ENCODE measurements around the gene RHCE.
"Not testable (repeated sequence)": the region's sequence is repeated elsewhere in the genome, so short reads cannot be mapped to it uniquely, and the experiment has no call there.

The RHCE gene

GRCh38 chr1:25369241-25369640 lies 51.4 kb downstream of the RHCE start:
- Histone ChIP-seq H3K9me3 (ENCODE audit: control insufficient read depth, low read length) (no peaks in the 10 kb centered on the region), H3K27ac (ENCODE audit: low read depth, low read length, severe bottlenecking) (no peak overlapping the region), H3K36me3 (ENCODE audit: control insufficient read depth, insufficient read depth, low read length) (no peaks in the 10 kb centered on the region), H3K4me1 (ENCODE audit: control insufficient read depth, insufficient read depth, low read length, poor library complexity, severe bottlenecking) (no peaks in the 10 kb centered on the region), H3K4me3 (ENCODE audit: extremely low read depth, insufficient read depth, low read length, poor library complexity, severe bottlenecking) (no peak overlapping the region)
- WGBS, 2 experiments (ENCODE audit: insufficient coverage in 2 of 2) = 93 to 100% methylated on average over 3 of the region's 4 CpGs

GRCh38 chr1:25362634-25363559 lies 57.7 kb downstream of the RHCE start:
- peaks cover 36% of the 10 kb centered on the region for H3K36me3 ChIP-seq (ENCODE audit: control insufficient read depth, insufficient read depth, low read length)
- H3K27ac ChIP-seq (ENCODE audit: low read depth, low read length, severe bottlenecking); H3K4me3 ChIP-seq (ENCODE audit: extremely low read depth, insufficient read depth, low read length, poor library complexity, severe bottlenecking); H3K4me1 ChIP-seq (ENCODE audit: control insufficient read depth, insufficient read depth, low read length, poor library complexity, severe bottlenecking); H3K9me3 ChIP-seq (ENCODE audit: control insufficient read depth, low read length): not testable (repeated sequence)
- no CpG with 5 or more reads among the region's 17 CpGs for WGBS, 2 experiments (ENCODE audit: insufficient coverage in 2 of 2)

- Histone ChIP-seq H3K4me3 (ENCODE audit: extremely low read depth, insufficient read depth, low read length, poor library complexity, severe bottlenecking) (no peak overlapping the region), H3K27ac (ENCODE audit: low read depth, low read length, severe bottlenecking) (peak overlapping the region; percentile 2), H3K9me3 (ENCODE audit: control insufficient read depth, low read length) (no peaks in the 10 kb centered on the region), H3K4me1 (ENCODE audit: control insufficient read depth, insufficient read depth, low read length, poor library complexity, severe bottlenecking) (peaks cover 6% of the 10 kb centered on the region), H3K36me3 (ENCODE audit: control insufficient read depth, insufficient read depth, low read length) (peaks cover 40% of the 10 kb centered on the region)
- 84 to 88% methylated on average over 2 of the region's 2 CpGs for WGBS, 2 experiments (ENCODE audit: insufficient coverage in 2 of 2)
Measured at GRCh38 chr1:25361901-25362300, 58.7 kb downstream of the RHCE start.

GRCh38 chr1:25360596-25361581 lies 59.7 kb downstream of the RHCE start:
- H3K27ac ChIP-seq (ENCODE audit: low read depth, low read length, severe bottlenecking) = peak overlapping the region; percentile 2
- no peak overlapping the region for H3K4me3 ChIP-seq (ENCODE audit: extremely low read depth, insufficient read depth, low read length, poor library complexity, severe bottlenecking)
- peaks cover 51% of the 10 kb centered on the region for H3K36me3 ChIP-seq (ENCODE audit: control insufficient read depth, insufficient read depth, low read length)

GRCh38 chr1:25356848-25357247 lies 63.8 kb downstream of the RHCE start:
- no peaks in the 10 kb centered on the region for H3K9me3 ChIP-seq (ENCODE audit: control insufficient read depth, low read length)
- WGBS, 2 experiments (ENCODE audit: insufficient coverage in 2 of 2) = no CpG with 5 or more reads among the region's 1 CpG
- H3K36me3 ChIP-seq (ENCODE audit: control insufficient read depth, insufficient read depth, low read length) = peaks cover 82% of the 10 kb centered on the region
- peaks cover 6% of the 10 kb centered on the region for H3K4me1 ChIP-seq (ENCODE audit: control insufficient read depth, insufficient read depth, low read length, poor library complexity, severe bottlenecking)
- H3K4me3 ChIP-seq (ENCODE audit: extremely low read depth, insufficient read depth, low read length, poor library complexity, severe bottlenecking) = no peak overlapping the region
- H3K27ac ChIP-seq (ENCODE audit: low read depth, low read length, severe bottlenecking) = no peak overlapping the region

More at GRCh38 chr1:25360596-25361581, 59.7 kb downstream of the RHCE start:
- 82 to 88% methylated on average over 1 to 5 of the region's 7 CpGs for WGBS, 2 experiments (ENCODE audit: insufficient coverage in 2 of 2)
- peaks cover 6% of the 10 kb centered on the region for H3K4me1 ChIP-seq (ENCODE audit: control insufficient read depth, insufficient read depth, low read length, poor library complexity, severe bottlenecking)
- no peaks in the 10 kb centered on the region for H3K9me3 ChIP-seq (ENCODE audit: control insufficient read depth, low read length)

- H3K4me1 ChIP-seq (ENCODE audit: control insufficient read depth, insufficient read depth, low read length, poor library complexity, severe bottlenecking) = peaks cover 3% of the 10 kb centered on the region
Measured at GRCh38 chr1:25356441-25356840, 64.2 kb downstream of the RHCE start.

GRCh38 chr1:25355841-25356395 lies 64.7 kb downstream of the RHCE start:
- Histone ChIP-seq H3K4me3 (ENCODE audit: extremely low read depth, insufficient read depth, low read length, poor library complexity, severe bottlenecking) (no peak overlapping the region), H3K27ac (ENCODE audit: low read depth, low read length, severe bottlenecking) (no peak overlapping the region), H3K4me1 (ENCODE audit: control insufficient read depth, insufficient read depth, low read length, poor library complexity, severe bottlenecking) (no peaks in the 10 kb centered on the region), H3K9me3 (ENCODE audit: control insufficient read depth, low read length) (no peaks in the 10 kb centered on the region), H3K36me3 (ENCODE audit: control insufficient read depth, insufficient read depth, low read length) (peaks cover 80% of the 10 kb centered on the region)
- WGBS, 2 experiments (ENCODE audit: insufficient coverage in 2 of 2) = 94 to 96% methylated on average over 5 to 6 of the region's 6 CpGs

More at GRCh38 chr1:25356441-25356840, 64.2 kb downstream of the RHCE start:
- Histone ChIP-seq H3K4me3 (ENCODE audit: extremely low read depth, insufficient read depth, low read length, poor library complexity, severe bottlenecking) (no peak overlapping the region), H3K27ac (ENCODE audit: low read depth, low read length, severe bottlenecking) (no peak overlapping the region), H3K9me3 (ENCODE audit: control insufficient read depth, low read length) (no peaks in the 10 kb centered on the region), H3K36me3 (ENCODE audit: control insufficient read depth, insufficient read depth, low read length) (peaks cover 80% of the 10 kb centered on the region)

GRCh38 chr1:25349606-25350005 lies 71.0 kb downstream of the RHCE start:
- WGBS, 2 experiments (ENCODE audit: insufficient coverage in 2 of 2) = 100% methylated on average over 1 of the region's 3 CpGs
- peaks cover 82% of the 10 kb centered on the region for H3K36me3 ChIP-seq (ENCODE audit: control insufficient read depth, insufficient read depth, low read length)
- H3K27ac ChIP-seq (ENCODE audit: low read depth, low read length, severe bottlenecking) = no peak overlapping the region
- H3K9me3 ChIP-seq (ENCODE audit: control insufficient read depth, low read length) = no peaks in the 10 kb centered on the region
- H3K4me1 ChIP-seq (ENCODE audit: control insufficient read depth, insufficient read depth, low read length, poor library complexity, severe bottlenecking) = no peaks in the 10 kb centered on the region
- no peak overlapping the region for H3K4me3 ChIP-seq (ENCODE audit: extremely low read depth, insufficient read depth, low read length, poor library complexity, severe bottlenecking)

GRCh38 chr1:25347556-25347955 lies 73.1 kb downstream of the RHCE start:
- 89 to 91% methylated on average over 1 of the region's 2 CpGs for WGBS, 2 experiments (ENCODE audit: insufficient coverage in 2 of 2)
- H3K9me3 ChIP-seq (ENCODE audit: control insufficient read depth, low read length) = no peaks in the 10 kb centered on the region
- H3K36me3 ChIP-seq (ENCODE audit: control insufficient read depth, insufficient read depth, low read length) = peaks cover 81% of the 10 kb centered on the region
- no peak overlapping the region for H3K4me3 ChIP-seq (ENCODE audit: extremely low read depth, insufficient read depth, low read length, poor library complexity, severe bottlenecking)
- H3K4me1 ChIP-seq (ENCODE audit: control insufficient read depth, insufficient read depth, low read length, poor library complexity, severe bottlenecking) = peaks cover 5% of the 10 kb centered on the region
- no peak overlapping the region for H3K27ac ChIP-seq (ENCODE audit: low read depth, low read length, severe bottlenecking)

GRCh38 chr1:25343872-25344271 lies 76.8 kb downstream of the RHCE start:
- Histone ChIP-seq H3K4me1 (ENCODE audit: control insufficient read depth, insufficient read depth, low read length, poor library complexity, severe bottlenecking) (peaks cover 5% of the 10 kb centered on the region), H3K9me3 (ENCODE audit: control insufficient read depth, low read length) (no peaks in the 10 kb centered on the region), H3K27ac (ENCODE audit: low read depth, low read length, severe bottlenecking) (no peak overlapping the region), H3K4me3 (ENCODE audit: extremely low read depth, insufficient read depth, low read length, poor library complexity, severe bottlenecking) (no peak overlapping the region), H3K36me3 (ENCODE audit: control insufficient read depth, insufficient read depth, low read length) (peaks cover 61% of the 10 kb centered on the region)
- 80 to 96% methylated on average over 1 to 3 of the region's 4 CpGs for WGBS, 2 experiments (ENCODE audit: insufficient coverage in 2 of 2)

All from mesodermal cell (in vitro differentiated cells).